AG09309 (cell line): ENCODE results near the gene ACTMAP.

Source experiments
- DNase-seq: peaks from one replicate; pipeline ENCODE4 v3.0.0-alpha.2; 2010; ENCODE audit warnings: low read depth
- H3K4me3 ChIP-seq: 2 replicates; pipeline ENCODE4 v1.5.1; 2011; ENCODE audit warnings: mild to moderate bottlenecking, low read depth, low read length, moderate library complexity; ENCODE audit not compliant: control insufficient read depth
- TF ChIP-seq, protein P1 (sequence below): IDR thresholded peaks from 2 replicates; pipeline ENCODE4 v1.5.1; 2011; ENCODE audit warnings: mild to moderate bottlenecking, low read depth, low read length, inconsistent platforms; ENCODE audit not compliant: insufficient read depth, control insufficient read depth; ENCODE audit errors: missing control alignments

The ACTMAP gene

DNA sequence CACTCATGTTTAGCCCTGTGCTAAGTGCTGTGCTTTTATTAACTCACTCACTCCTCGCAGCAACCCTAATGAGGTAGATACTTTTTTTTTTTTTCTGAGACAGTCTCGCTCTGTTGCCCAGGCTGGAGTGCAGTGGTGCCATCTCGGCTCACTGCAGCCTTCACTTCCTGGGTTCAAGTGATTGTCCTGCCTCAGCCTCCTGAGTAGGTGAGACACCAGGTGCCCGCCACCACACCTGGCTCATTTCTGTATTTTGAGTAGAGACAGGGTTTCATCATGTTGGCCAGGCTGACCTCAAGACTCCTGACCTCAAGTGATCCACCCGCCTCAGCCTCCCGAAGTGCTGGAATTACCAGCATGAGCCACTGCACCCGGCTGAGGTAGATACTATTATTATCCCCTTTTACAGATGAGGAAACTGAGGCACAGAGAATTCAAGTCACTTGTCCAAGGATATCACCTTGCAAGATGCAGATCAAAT is 30.8 kb downstream of the ACTMAP start:
- TF ChIP-seq, protein P1, sequence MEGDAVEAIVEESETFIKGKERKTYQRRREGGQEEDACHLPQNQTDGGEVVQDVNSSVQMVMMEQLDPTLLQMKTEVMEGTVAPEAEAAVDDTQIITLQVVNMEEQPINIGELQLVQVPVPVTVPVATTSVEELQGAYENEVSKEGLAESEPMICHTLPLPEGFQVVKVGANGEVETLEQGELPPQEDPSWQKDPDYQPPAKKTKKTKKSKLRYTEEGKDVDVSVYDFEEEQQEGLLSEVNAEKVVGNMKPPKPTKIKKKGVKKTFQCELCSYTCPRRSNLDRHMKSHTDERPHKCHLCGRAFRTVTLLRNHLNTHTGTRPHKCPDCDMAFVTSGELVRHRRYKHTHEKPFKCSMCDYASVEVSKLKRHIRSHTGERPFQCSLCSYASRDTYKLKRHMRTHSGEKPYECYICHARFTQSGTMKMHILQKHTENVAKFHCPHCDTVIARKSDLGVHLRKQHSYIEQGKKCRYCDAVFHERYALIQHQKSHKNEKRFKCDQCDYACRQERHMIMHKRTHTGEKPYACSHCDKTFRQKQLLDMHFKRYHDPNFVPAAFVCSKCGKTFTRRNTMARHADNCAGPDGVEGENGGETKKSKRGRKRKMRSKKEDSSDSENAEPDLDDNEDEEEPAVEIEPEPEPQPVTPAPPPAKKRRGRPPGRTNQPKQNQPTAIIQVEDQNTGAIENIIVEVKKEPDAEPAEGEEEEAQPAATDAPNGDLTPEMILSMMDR: no peak
- peak overlapping the region; percentile 89 for H3K4me3 ChIP-seq
- DNase-seq: no peak

DNA sequence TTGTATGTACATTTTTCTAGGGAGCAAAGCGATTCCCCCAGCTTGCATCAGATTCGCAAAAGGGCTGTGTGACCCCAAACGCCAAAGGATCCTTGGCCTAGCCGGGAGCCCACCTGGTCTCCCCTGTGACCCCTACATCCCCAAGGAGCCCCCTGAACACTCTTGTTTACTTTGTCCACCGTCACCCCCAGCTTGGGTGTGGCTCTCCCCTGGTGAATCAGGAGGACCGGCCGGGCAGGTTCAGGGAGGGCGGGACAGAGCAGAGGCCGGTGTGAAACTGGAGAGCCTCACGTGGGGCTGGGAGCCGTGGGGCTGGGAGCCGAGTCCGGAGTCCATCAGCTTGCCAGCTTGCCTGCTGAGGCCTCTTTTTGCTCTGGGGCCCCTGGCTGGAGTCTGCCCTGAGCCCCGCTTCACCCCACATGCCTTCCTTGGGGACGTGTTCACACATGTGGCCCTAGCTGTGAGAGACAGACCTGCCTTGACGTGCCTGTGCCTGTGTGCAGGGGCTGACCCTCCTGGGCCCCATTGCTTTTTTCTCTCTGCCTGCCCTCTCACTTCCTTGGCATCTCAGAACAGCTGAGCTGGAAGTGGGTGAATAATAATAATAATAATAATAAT is 31.4 kb downstream of the ACTMAP start:
- TF ChIP-seq, protein P1: no peak
- H3K4me3 ChIP-seq: peak overlapping the region; percentile 89
- no peak for DNase-seq

DNA sequence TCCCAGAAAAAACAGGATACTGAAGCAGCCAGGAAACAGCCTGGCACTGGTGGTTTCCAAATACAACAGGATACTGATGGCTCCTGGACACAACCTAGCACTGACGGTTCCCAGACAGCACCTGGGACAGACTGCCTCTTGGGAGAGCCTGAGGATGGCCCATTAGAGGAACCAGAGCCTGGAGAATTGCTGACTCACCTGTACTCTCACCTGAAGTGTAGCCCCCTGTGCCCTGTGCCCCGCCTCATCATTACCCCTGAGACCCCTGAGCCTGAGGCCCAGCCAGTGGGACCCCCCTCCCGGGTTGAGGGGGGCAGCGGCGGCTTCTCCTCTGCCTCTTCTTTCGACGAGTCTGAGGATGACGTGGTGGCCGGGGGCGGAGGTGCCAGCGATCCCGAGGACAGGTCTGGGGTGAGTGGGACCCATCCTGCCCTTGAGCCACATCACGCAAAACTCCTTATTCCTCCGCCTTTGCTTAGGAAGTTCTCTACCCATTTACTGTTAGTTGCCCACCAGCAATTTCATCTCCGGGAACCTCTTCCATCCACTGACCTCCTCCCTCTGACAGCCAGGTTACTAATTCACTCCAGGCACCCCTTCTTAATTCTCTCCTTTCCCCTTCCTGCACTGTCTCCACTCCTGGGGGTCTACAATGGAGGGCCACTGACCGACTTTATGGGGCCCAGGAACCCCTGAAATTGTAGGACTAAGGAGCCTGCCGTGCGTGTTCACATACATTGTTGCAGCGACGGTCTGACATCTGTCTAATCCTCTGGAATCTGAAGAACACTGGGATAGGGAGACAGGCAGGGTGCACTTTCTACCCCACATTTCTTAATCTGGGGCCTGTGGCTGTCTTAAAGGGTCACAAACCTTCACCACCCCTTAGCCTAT is 32.1 kb downstream of the ACTMAP start:
- peak overlapping the region; percentile 89 for H3K4me3 ChIP-seq
- TF ChIP-seq, protein P1: no peak
- DNase-seq: no peak

DNA sequence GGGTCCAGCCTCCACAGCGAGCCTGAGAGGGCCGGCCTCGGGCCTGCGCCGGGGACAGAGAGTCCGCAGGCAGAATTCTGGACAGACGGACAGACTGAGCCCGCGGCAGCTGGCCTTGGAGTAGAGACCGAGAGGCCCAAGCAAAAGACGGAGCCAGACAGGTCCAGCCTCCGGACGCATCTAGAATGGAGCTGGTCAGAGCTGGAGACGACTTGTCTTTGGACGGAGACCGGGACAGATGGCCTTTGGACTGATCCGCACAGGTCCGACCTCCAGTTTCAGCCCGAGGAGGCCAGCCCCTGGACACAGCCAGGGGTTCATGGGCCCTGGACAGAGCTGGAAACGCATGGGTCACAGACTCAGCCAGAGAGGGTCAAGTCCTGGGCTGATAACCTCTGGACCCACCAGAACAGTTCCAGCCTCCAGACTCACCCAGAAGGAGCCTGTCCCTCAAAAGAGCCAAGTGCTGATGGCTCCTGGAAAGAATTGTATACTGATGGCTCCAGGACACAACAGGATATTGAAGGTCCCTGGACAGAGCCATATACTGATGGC is 32.9 kb downstream of the ACTMAP start:
- peak overlapping the region; percentile 89 for H3K4me3 ChIP-seq
- TF ChIP-seq, protein P1: no peak
- no peak for DNase-seq

DNA sequence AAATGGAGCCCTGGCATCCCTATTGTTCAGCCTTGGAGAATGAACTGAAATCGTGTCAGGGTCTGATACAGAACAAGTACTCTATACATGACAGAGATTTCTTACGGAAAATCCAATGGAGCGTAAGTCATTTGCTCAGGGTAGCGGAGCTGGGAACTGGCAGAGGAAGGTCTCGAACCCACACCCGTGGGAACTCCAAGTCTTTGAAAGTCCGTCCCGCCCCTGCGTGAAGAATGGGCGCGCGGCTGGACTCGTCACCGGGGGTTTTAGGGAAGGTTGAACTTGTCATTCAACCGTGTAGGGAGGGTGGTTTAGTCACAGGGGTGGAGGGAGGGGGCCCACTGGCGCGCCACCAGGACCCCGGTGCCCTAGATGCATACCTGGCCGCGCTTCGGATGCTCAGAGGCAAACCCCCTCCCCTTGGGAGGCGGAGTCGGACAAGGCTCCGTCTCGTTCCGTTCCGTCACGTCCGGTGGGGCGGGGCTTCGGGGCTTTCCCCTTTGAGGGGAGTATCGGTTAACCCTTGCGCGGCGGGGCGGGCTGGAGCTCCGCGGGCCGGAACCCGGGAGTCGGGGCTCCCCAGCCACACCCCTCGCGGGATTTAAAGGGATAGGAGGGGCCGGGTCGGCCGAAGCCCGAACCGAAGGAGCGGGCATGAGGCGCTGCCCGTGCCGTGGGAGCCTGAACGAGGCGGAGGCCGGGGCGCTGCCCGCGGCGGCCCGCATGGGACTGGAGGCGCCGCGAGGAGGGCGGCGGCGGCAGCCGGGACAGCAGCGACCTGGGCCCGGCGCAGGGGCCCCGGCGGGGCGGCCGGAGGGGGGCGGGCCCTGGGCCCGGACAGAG is 33.6 kb downstream of the ACTMAP start, which contains the start of the genes COQ8B and ITPKC:
Gene COQ8B, minus strand, starts transcription at position 405 of the 843 bp plus-strand sequence. CDS start 2,254 bp downstream, outside the sequence.
Gene ITPKC, plus strand, starts transcription at position 631 of the 843 bp plus-strand sequence. Its CDS starts 24 bp downstream, at position 655.
- peak within 1 kb of the TSS; percentile 89 for H3K4me3 ChIP-seq
- TF ChIP-seq, protein P1: no peak
- DNase-seq: peak; percentile 82

GRCh38 chr19:40716031-40716481 is 34.2 kb downstream of the ACTMAP start:
- DNase-seq: no peak
- peak overlapping the region; percentile 89 for H3K4me3 ChIP-seq
- TF ChIP-seq, protein P1: no peak
